H9 (cell line): Measurements from ENCODE around the gene EPAS1. TPM values are rescaled to one million over a fixed set of nuclear protein-coding genes. Genes with fewer than 3 reads are reported as not detected.

Source experiments
- DNase-seq: peaks from one replicate; pipeline ENCODE4 v3.0.0-alpha.2; 2017
- H2AFZ ChIP-seq: one replicate; pipeline ENCODE4 v1.6.1; 2013; ENCODE audit warnings: mild to moderate bottlenecking, low read length, control low read depth, moderate library complexity
- H2AK5ac ChIP-seq: 2 replicates; pipeline ENCODE4 v1.6.1; 2013; ENCODE audit warnings: low read length, control low read depth, mixed read lengths; ENCODE audit not compliant: insufficient read length
- H2BK120ac ChIP-seq: one replicate; pipeline ENCODE4 v1.6.1; 2013; ENCODE audit warnings: low read depth, mild to moderate bottlenecking, low read length, control low read depth, inconsistent platforms; ENCODE audit not compliant: poor library complexity, severe bottlenecking
- H2BK12ac ChIP-seq: 2 replicates; pipeline ENCODE4 v1.6.1; 2013; ENCODE audit warnings: low read length, control low read depth, mixed read lengths, low read depth; ENCODE audit not compliant: insufficient read length
- H2BK15ac ChIP-seq: 2 replicates; pipeline ENCODE4 v1.6.1; 2013; ENCODE audit warnings: low read depth, low read length, control low read depth
- H2BK20ac ChIP-seq: one replicate; pipeline ENCODE4 v1.6.1; 2013; ENCODE audit warnings: low read depth, mild to moderate bottlenecking, low read length, control low read depth, inconsistent platforms; ENCODE audit not compliant: poor library complexity, severe bottlenecking
- H2BK5ac ChIP-seq: 2 replicates; pipeline ENCODE4 v1.6.1; 2013; ENCODE audit warnings: low read length, control low read depth, mixed read lengths; ENCODE audit not compliant: insufficient read length
- H3K14ac ChIP-seq: 2 replicates; pipeline ENCODE4 v1.6.1; 2013; ENCODE audit warnings: low read length, control low read depth; ENCODE audit not compliant: insufficient read depth
- H3K18ac ChIP-seq: 2 replicates; pipeline ENCODE4 v1.6.1; 2013; ENCODE audit warnings: low read depth, mild to moderate bottlenecking, mixed read lengths, low read length, control low read depth; ENCODE audit not compliant: insufficient read length
- H3K23ac ChIP-seq: 2 replicates; pipeline ENCODE4 v1.6.1; 2013; ENCODE audit warnings: low read length, control low read depth, mixed read lengths, low read depth; ENCODE audit not compliant: insufficient read length
- H3K23me2 ChIP-seq: 2 replicates; pipeline ENCODE4 v1.6.1; 2013; ENCODE audit warnings: low read depth, mild to moderate bottlenecking, mixed read lengths, low read length, control low read depth; ENCODE audit not compliant: insufficient read length, poor library complexity, severe bottlenecking
- H3K27ac ChIP-seq: 2 replicates; pipeline ENCODE4 v1.5.1; 2013; ENCODE audit warnings: low read length, control low read depth, mixed read lengths, low read depth; ENCODE audit not compliant: insufficient read length
- H3K27me3 ChIP-seq: 2 replicates; pipeline ENCODE4 v1.6.1; 2013; ENCODE audit warnings: low read length, control low read depth, inconsistent platforms; ENCODE audit not compliant: insufficient read depth
- H3K4ac ChIP-seq: 2 replicates; pipeline ENCODE4 v1.6.1; 2013; ENCODE audit warnings: low read depth, mild to moderate bottlenecking, control low read depth, inconsistent platforms, low read length, moderate library complexity
- H3K4me1 ChIP-seq: 2 replicates; pipeline ENCODE4 v1.6.1; 2013; ENCODE audit warnings: low read length, control low read depth, inconsistent platforms; ENCODE audit not compliant: insufficient read depth
- H3K4me2 ChIP-seq: 2 replicates; pipeline ENCODE4 v1.6.1; 2013; ENCODE audit warnings: low read length, control low read depth, mixed read lengths; ENCODE audit not compliant: insufficient read length, insufficient read depth
- H3K56ac ChIP-seq: 2 replicates; pipeline ENCODE4 v1.6.1; 2013; ENCODE audit warnings: low read depth, mild to moderate bottlenecking, mixed read lengths, low read length, control low read depth; ENCODE audit not compliant: insufficient read length
- H3K79me1 ChIP-seq: 2 replicates; pipeline ENCODE4 v1.6.1; 2013; ENCODE audit warnings: low read depth, mild to moderate bottlenecking, moderate library complexity, low read length, control low read depth, inconsistent platforms; ENCODE audit not compliant: insufficient read depth, poor library complexity, severe bottlenecking
- H3K79me2 ChIP-seq: 2 replicates; pipeline ENCODE4 v1.6.1; 2013; ENCODE audit warnings: low read length, control low read depth, inconsistent platforms; ENCODE audit not compliant: insufficient read depth
- H3K9ac ChIP-seq: 2 replicates; pipeline ENCODE4 v1.6.1; 2013; ENCODE audit warnings: low read length, control low read depth, mixed read lengths; ENCODE audit not compliant: insufficient read length; ENCODE audit errors: extremely low read depth
- H3K9me3 ChIP-seq: one replicate; pipeline ENCODE4 v1.6.1; 2013; ENCODE audit warnings: low read depth, low read length, inconsistent platforms; ENCODE audit not compliant: control insufficient read depth
- H3T11ph ChIP-seq: one replicate; pipeline ENCODE4 v1.6.1; 2013; ENCODE audit warnings: mild to moderate bottlenecking, low read length, control low read depth, inconsistent platforms
- H4K20me1 ChIP-seq: one replicate; pipeline ENCODE4 v1.6.1; 2013; ENCODE audit not compliant: control insufficient read depth, insufficient read length, insufficient read depth
- H4K5ac ChIP-seq: 2 replicates; pipeline ENCODE4 v1.6.1; 2013; ENCODE audit warnings: low read depth, mild to moderate bottlenecking, mixed read lengths, low read length, control low read depth; ENCODE audit not compliant: insufficient read length
- H4K8ac ChIP-seq: replicated peaks from 2 replicates; pipeline ENCODE4 v1.6.1; 2013; ENCODE audit warnings: low read length, control low read depth, mixed read lengths, low read depth; ENCODE audit not compliant: insufficient read length
- H4K91ac ChIP-seq: 2 replicates; pipeline ENCODE4 v1.6.1; 2013; ENCODE audit warnings: low read depth, mild to moderate bottlenecking, moderate library complexity, mixed read lengths, low read length, control low read depth; ENCODE audit not compliant: insufficient read length
- H3K27ac Mint-ChIP-seq, 3 experiments: 2 replicates in 2 of 3; 3 replicates in 1 of 3; pipeline ENCODE4 v1.8.0; 2020 to 2021; ENCODE audit warnings: mixed read lengths in 3 of 3, mild to moderate bottlenecking in 1 of 3, moderate library complexity in 1 of 3
- H3K27me3 Mint-ChIP-seq: 2 replicates; pipeline ENCODE4 v1.8.0; 2021; ENCODE audit warnings: low read depth, mild to moderate bottlenecking, moderate library complexity, mixed read lengths
- H3K36me3 Mint-ChIP-seq, 3 experiments: 2 replicates in 2 of 3; 3 replicates in 1 of 3; pipeline ENCODE4 v1.8.0; 2020 to 2021; ENCODE audit warnings: low read depth in 3 of 3, mixed read lengths in 3 of 3; ENCODE audit not compliant: insufficient read depth in 1 of 3
- H3K4me1 Mint-ChIP-seq, 2 experiments: 2 replicates each; pipeline ENCODE4 v1.8.0; 2020; ENCODE audit warnings: mixed read lengths in 2 of 2
- H3K4me3 Mint-ChIP-seq, 2 experiments: 2 replicates in 1 of 2; 3 replicates in 1 of 2; pipeline ENCODE4 v1.8.0; 2020 to 2021; ENCODE audit warnings: mild to moderate bottlenecking in 2 of 2, mixed read lengths in 2 of 2, moderate library complexity in 1 of 2
- H3K9me3 Mint-ChIP-seq, 2 experiments: 2 replicates in 1 of 2; 3 replicates in 1 of 2; pipeline ENCODE4 v1.8.0; 2020; ENCODE audit warnings: mild to moderate bottlenecking in 2 of 2, mixed read lengths in 2 of 2, moderate library complexity in 1 of 2
- CTCF ChIP-seq: fragments of 200-600 bp; sonication (generic); conservative IDR thresholded peaks from 3 replicates; pipeline ENCODE4 v1.8.0; 2021; ENCODE audit warnings: antibody characterized with exemption, mild to moderate bottlenecking
- total RNA-seq: library from RNA; stranded (reverse); gene quantifications from 2 replicates; pipeline ENCODE4 v1.2.1, GENCODE V29; 2021

Gene EPAS1
- total RNA-seq, 1 experiment from 2014 or later = 1.1 TPM

GRCh38 chr2:46249654-46250053, 47.6 kb upstream of the EPAS1 start:
- Histone ChIP-seq H2AFZ (no peak overlapping the region), H3K18ac (no peak overlapping the region), H2BK20ac (no peak overlapping the region), H3T11ph (no peak overlapping the region), H3K23ac (no peak overlapping the region), H3K4me1 (no peaks in the 10 kb centered on the region), H4K91ac (no peak overlapping the region), H3K27me3 (no peaks in the 10 kb centered on the region), H3K56ac (no peak overlapping the region), H2BK5ac (no peak overlapping the region), H2BK15ac (no peak overlapping the region), H3K79me1 (no peaks in the 10 kb centered on the region), H2AK5ac (no peak overlapping the region), H3K9me3 (no peaks in the 10 kb centered on the region), H4K8ac (no peak overlapping the region), H4K20me1 (no peaks in the 10 kb centered on the region), H3K4ac (no peak overlapping the region), H3K14ac (no peak overlapping the region), H3K23me2 (no peaks in the 10 kb centered on the region), H3K27ac (no peak overlapping the region), H2BK12ac (no peak overlapping the region), H3K9ac (no peak overlapping the region), H3K79me2 (no peaks in the 10 kb centered on the region), H2BK120ac (no peak overlapping the region), H4K5ac (no peak overlapping the region), H3K4me2 (no peak overlapping the region)
- Mint-ChIP-seq H3K36me3 (no peaks in the 10 kb centered on the region), H3K27ac (no peak overlapping the region; a peak in 1 of 7 replicates), H3K9me3 (0 out of 5 replicates have a peak, but pooled peaks cover 0 to 2% of the 10 kb centered on the region in 2 experiments), H3K4me3 (no peak overlapping the region), H3K4me1 (peaks cover 0 to 3% of the 10 kb centered on the region in 2 experiments; a peak in 1 of 4 replicates), H3K27me3 (no peaks in the 10 kb centered on the region; the same call in 1 of the 2 replicates)
- DNase-seq = no peak
- TF ChIP-seq CTCF = no peak
